G401 (cell line): ENCODE data around the gene STBD1. TPM values are rescaled to one million over a fixed set of nuclear protein-coding genes. Genes with fewer than 3 reads are reported as not detected.
"Not testable (repeated sequence)": the region's sequence is repeated elsewhere in the genome, so short reads cannot be mapped to it uniquely, and the experiment has no call there.

Source experiments
- DNase-seq: peaks from one replicate; pipeline ENCODE4 v3.0.0-alpha.2; 2015; ENCODE audit warnings: low spot score
- in situ Hi-C: cut with HindIII; loops from 2 replicates; pipeline ENCODE4 v1.10.0; 2016; ENCODE audit warnings: low sequenced_read_pairs, mixed read lengths
- total RNA-seq: library from RNA; depleted of rRNA; stranded (reverse); fragments of >200 nt; shearing (Covaris generic); gene quantifications from 2 replicates; pipeline ENCODE4 v1.2.3, GENCODE V29; 2014

The STBD1 gene
- total RNA-seq, 1 experiment from 2014 or later: 0.92 TPM

DNA sequence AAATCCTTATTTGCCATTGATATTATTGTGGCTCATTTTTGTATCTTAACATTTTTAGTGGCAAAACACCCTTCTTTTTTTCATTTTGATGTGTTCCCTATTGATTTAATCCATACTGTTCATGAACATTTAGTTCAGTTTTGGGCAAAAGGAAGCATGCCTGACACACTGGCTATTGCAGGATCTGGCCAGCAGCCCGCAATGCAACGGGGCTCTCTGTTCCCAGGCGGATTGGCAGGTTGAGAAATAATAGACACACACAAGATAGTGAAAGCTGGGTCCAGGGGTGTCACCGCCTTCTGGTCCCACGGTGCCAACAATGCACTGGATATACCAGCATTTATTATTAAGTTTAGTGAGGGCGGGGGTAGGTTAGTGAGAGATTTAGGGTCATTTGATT, 24.9 kb upstream of the STBD1 start:
- in situ Hi-C loops, DNase-seq: not testable (repeated sequence)

DNA sequence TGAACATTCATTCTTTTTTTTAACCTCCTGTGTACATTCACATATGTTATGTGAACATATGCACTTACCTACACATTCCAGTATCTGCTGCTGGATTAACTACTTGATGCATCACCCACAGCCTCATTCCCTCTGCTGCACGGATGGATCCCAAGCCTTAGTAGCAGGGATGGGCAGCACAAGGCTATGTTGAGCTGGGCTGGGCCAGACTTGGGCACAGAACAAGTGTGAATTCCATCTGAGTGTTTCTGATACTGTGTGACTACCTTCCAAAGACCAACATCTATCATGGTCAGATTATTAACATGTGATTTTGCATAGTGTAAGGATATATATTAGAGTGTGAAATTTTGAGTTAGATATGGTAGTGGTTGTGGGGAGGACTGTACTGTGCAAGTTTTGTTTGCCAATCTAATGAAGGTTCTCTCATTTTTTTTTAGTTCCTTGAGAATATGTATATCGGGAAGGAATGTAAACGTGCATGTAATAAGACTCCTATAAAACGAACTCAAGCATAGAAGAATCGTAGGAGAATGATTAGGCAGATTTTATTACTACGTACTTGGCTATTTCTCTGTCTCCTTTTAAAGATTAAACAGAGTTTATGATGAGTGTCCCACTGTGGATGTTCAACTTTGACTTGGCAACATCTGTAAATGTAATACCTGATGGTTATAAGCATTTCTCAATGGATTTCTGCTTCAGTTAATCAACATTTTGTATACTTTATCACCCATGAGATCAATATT, 23.4 kb upstream of the STBD1 start:
- no peak for DNase-seq
- in situ Hi-C loops: no loop called here

DNA sequence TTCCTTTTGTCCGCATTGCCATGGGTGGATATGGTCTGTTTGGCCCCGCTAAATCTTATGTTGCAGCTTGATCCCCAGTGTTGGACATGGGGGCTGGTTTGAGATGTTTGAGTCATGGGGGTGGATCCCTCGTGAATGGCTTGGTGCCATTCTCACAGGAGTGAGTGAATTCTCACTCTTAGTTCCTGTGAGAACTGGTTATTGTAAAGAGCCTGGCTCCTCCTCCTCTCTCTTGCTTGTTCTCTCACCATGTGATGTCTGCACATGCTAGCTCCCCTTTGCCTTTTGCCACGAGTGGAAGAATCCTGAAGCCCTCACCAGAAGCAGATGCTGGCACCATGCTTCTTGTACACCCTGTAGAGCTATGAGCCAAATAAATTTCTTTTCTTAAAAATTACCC, 22.6 kb upstream of the STBD1 start:
- no peak for DNase-seq
- in situ Hi-C loops: no loop called here

DNA sequence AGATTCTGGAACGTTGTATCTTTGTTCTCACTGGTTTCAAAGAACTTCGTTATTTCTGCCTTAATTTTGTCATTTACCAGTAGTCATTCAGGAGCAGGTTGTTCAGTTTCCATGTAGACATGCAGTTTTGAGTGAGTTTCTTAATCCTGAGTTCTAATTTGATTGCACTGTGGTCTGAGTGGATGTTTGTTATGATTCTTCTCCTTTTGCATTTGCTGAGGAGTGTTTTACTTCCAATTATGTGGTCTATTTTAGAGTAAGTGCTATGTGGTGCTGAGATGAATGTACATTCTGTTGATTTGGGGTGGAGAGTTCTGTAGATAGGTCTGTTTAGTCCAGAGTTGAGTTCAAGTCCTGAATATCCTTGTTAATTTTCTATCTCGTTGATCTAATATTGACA, 18.7 kb upstream of the STBD1 start:
- DNase-seq, in situ Hi-C loops: not testable (repeated sequence)

DNA sequence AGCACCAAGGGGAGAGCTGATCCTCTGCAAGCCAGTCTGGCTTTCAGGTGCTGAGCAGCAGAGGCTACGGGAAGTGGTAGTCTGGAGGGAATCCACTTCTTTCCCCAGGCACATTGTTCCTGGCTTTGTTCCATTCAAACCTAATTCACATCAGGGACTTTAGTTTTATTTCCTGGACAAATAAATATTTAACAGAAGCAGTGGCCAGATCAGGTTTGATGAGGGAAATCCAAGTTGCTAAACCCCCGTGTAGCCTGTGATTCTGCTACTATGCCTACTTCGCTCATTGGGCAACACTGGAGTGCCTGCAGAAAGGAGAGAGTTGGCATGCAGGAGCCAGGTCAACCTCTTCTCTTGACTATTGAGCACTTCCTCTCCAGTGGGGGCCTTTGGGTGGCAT, 13.8 kb upstream of the STBD1 start:
- DNase-seq: no peak
- in situ Hi-C loops: no loop called here

DNA sequence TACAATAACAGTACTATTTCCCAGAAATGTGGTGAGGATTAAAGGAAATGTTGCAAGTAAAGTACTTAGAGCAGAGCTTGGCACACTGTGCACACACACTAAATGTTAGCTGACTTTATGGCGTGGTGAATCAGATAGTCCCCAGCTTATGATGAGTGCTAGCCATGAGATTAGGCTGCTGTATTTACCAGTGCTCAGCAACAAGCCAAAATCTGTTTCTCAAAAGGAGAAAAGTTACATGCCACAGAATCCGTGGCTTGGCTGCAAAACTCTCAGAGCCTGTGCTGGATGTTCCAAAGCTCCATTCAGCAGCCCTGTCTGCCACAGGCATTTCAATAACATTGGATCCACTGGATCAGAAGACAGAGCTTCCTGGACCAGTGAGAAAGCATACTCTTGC, 12.8 kb upstream of the STBD1 start:
- in situ Hi-C loops: no loop called here
- no peak for DNase-seq

DNA sequence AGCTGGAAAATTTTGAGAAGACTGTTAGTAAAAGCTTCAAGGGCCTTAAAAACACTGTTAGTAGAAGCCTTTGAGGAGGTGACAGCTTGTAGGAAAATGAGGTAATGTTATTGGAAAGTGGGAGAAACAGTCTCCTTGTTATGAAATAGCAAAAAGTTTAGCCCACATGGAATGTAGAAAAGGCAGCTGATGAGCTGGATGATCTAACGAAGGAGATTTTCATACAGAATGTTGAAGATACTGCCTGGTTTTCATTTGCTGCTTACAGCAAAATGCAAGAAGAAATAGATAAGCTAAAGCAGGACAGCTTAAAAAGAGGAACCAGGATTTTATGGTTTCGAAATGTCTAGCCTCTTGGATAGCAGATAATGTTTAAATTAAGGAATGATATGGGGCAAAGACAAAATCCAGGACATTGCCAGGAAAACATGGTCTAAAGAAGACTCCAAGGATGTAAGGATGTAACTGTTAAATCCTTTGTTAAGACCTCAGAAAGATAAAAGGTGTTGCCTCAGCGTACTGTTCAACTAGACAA, 10.2 kb upstream of the STBD1 start:
- DNase-seq: no peak
- in situ Hi-C loops: no loop called here

DNA sequence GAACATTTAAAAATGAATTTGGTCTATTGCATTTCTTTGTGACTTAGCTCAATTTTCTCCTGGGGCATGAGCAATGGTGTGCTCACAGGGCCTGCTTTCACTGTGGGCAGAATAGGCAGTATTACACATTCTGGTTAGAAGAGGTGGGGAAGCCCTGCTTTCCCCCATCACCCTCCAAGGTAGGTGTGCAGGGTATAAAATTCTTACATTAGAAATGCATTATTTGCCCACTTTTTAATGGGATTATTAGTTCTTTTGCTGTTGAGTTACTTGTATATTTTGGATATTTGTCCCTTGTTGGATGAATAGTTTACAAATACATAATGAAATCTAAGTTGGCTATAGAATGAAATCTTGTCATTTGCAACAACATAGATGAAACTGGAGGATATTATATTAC, 8.3 kb upstream of the STBD1 start:
- DNase-seq: no peak
- in situ Hi-C loops: no loop called here

DNA sequence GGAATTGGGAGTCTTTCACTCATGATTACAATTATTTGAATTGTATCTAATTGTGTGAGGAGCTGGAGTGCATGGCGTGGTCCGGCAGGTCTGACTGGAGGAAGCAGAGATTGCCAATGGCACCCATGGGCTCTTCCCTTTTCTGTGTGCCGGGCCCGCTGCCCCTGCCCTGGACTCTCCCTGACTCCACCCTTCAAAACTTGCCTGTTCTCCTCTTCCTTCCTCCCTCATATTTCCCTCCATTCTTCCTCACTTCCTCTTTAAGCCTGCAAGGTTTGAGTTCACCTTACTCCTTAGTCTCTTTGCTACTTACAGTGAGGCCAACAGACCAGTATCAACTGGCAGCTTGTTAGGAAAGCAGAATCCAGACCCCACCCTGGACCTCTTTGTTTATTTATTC, 6.5 kb upstream of the STBD1 start:
- in situ Hi-C loops: no loop called here
- no peak for DNase-seq

DNA sequence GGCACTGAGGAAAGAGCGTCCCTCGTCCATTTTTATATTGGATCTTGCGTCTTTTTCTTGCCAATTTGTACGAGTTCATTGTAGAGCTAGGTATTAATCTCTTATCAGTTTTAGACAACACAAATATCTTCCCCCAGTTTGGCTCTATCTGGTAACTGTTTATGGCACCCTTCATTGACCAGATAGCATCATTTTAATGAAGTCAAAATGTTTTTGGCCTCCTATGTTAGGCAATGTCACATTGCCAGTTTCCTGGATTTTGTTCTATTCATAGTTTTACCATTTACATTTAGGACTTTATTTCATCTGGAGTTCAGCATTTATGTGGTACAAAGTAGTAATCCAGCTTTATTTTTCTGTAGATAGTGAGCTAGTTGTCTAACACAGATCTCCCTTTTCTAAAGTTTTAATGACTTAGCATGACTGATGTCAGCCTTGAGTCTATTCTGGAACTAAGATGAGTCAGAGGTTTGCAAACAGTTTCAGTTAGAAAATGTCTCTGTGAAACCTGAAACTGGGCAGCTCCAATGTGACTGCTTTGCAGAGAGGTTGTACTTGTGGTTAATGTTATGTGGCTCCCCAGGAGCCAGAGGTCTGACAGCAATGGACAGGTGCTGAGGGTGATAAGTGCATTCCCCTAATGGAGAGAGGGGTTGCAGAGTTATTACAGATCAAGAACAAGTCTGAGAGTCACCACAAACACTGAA, 5.3 kb upstream of the STBD1 start:
- DNase-seq: no peak
- in situ Hi-C loops: no loop called here

DNA sequence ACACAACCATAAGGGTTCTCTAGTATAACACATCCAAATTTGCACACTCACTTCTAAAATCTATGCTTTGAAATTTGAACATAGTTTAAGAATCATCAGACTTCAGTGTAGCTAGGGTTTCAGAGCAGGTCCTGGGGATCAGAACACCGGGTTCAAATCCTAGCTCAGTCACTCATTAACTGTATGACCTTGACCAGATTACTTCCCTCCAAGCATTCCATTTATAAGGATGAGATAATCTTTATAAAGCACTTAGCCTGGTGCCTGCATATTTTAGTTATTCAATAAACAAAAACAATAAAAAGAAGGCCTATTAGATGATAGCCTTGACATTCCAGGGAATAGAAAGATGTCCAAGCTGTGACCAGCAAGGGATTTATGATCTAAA, 4.8 kb upstream of the STBD1 start:
- in situ Hi-C loops: no loop called here
- DNase-seq: no peak

DNA sequence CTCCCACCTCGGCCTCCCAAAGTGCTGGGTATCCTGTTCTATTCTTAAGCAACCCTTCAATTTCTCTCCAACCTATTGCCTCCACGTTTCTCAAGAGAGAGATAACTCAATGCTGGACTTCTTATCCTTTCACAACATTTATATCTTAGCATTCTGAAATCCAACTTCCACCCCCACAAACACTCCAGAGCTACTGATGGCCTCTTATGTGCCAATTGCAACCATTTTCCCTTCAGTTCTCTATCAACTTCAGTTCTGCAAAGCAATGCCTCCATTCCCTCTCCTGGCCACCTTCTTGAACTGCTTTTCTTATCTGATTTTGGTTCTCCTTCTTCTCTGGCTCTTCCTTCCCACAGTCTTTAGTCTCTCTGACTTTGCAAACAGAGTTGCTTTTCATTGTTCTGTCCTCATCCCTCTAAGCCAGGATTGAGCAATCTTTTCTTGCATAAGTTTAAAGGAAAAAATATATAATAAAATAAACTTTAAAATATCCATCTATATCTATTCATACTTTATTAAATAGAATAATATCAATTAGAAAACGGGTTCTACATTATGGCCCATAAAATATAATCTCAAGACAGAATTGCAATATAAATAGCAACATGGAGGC, 3.6 kb upstream of the STBD1 start:
- in situ Hi-C loops: no loop called here
- no peak for DNase-seq

DNA sequence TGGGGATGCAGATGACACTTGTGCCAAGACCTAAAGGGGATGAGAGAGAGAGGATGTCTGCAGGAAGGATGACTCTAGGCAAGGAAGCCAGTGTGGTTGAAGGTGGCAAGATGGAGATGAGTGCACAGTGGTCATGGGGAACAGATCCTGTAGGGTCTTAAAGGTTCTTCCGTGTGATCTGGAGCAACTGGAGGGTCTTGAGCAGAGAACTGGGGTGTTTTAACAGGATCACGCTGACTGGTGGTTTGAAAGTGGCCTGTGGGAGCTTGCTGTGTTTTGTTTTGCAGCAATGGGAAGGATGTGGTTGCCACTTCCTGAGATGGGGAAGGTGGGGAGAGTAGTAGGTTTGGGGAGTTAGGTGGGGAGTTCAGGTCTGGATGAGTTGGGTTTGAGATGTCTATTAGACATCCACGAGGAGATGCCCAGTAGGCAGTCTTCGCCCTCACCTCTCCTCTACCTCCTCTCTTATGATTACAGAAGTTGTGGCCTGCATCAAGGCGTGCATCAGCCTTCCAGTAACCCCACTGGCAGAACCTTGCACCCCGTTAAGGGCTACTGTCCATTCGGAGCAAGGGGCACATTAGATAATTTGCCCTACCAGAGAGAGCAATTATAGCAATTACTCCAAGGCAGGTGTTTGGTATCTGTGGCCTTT, 1.4 kb upstream of the STBD1 start:
- in situ Hi-C loops: no loop called here
- no peak for DNase-seq

DNA sequence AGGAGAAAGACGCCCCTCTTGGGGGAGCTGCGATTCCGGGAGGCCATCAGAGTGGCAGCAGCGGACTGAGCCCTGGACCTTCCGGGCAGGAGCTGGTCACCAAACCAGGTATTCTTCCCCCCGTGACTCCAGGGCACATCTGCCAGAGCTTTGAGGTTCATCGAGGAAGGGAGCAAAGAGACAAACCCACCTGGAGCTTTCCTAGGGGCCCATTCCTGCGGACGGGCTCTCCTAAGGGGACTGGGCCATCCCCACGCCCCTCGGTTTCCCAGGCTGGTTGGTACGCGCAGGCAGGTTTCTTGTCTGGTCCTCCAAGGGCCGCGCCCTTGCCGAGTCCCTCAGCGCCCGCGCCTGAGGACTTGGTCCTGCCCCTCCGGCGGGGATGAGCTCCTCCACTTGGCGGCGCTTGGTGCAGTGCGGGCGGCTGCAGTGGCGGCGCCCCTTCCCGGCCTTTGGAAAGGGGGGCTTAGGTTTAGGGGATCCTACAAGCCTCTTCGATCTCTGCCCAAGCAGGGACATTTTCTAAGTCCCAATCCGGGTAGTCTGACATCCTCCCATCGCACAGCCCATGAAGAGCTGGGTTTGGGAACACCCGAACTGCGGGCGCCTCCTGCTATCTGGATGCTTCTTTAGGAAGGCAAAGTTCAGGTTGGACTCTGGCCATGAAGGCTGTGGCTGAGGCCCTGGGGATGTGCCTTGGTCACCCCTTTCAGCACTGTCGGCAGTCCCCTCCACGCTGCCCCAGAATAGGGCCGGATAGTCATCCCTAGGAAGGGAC, 538 bp downstream of the STBD1 start:
- DNase-seq: no peak
- in situ Hi-C loops: no loop called here

DNA sequence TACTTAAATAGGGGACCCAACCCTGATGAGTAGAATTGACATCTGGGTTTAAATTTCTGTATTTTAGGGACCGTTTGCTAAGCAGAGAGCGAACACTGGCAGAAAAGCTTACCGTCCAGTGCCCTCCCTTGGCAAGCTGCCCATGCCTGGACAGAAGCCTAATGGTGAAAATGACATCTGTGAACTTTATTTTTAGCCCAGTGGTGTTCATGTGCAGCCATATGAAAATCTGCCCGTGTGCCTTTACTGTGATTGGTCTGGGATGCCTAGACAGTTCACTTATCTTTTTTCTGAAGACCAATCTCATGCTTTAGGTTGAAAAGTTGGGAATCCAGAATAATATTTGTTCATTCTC, 1.1 kb downstream of the STBD1 start:
- in situ Hi-C loops: no loop called here
- no peak for DNase-seq

DNA sequence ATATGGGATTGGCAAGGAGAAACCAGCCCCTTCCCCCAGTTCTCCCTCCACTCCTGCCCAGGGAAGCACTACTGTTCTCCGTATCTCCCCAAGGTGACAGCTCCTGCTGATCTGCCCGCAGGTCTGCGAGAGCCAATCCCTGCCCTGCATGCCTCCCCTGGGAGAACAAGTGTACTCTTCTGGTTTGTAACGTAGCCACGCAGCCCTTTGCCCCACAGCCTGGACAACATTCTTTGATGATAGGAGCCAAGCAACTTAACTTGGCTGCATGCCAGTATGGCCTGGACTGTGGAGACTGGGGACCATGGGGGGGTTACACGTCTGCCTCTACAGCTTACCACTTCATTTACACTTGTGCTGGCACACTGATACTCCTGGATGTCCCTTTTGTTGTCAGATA, 2.0 kb downstream of the STBD1 start:
- DNase-seq: no peak
- in situ Hi-C loops: no loop called here

DNA sequence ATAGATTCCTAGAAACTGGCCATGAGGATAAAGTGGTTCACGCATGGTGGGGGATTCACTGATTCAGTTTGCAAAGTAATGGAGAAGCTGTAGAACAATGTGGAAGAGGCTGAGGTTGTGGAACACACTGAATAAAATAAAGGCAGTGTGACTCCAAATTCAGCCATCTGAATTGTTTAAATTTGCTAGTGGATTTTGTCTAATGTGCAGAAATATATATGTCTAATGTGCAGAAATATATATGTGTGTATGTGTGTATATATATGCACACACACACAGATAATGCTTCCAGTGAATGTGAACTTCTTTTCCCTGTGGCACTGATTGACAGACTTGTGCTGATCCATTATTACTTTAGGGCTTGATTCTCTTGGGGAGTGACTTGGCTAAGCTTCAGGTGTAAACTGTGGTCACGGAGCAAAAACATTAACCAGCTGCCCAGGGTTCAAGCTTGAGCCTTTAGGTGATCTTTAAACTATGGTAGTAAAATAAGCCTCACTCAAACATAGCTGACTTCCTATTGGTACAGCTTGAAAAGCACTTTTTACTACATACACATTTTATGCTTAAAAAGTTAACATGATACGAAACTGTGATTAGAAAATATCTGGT, 3.5 kb downstream of the STBD1 start:
- in situ Hi-C loops: no loop called here
- DNase-seq: no peak

DNA sequence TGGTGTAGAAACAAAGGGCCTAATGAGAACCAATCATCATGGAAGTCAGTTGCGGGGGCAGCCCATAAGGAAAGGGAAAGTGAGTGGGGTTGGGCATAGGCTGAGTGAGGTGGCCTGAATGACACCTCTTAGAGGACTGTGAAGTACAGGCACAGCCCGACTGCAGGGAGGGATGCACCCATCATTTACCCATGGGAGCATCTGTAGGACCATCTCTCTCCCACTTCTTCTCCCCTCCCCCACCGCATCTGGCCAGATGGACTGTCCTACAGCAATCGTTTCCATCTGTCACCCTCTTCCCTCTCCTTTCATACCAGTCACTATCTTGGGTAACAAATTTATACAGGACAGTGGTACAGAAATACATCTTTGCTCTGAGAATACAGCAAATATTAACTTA, 4.2 kb downstream of the STBD1 start:
- DNase-seq: no peak
- in situ Hi-C loops: no loop called here

DNA sequence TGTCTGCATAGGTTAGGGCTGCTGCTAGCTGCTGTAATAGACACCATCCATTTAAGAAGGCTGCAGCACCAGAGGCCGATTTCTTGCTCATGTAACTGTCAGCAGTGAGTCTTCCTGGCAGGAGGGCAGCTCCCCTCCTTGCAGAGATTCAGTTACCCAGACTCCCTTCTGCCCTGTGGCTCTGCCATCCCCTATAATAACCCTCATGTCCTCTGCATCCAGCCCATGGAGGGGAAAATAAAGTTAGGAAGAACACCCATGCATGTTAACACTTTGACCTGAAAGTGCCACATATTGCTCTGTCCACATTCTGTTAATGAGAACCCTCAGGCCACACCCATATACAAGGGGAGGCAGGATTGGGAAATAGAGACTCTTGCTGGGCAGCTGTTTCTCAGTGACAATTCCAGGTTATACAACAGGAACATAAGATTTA, 5.4 kb downstream of the STBD1 start:
- in situ Hi-C loops: no loop called here
- no peak for DNase-seq
